Fibroblast of lung (primary cell): Measurements from ENCODE around the gene FILIP1L. TPM values are rescaled to one million over a fixed set of nuclear protein-coding genes. Genes with fewer than 3 reads are reported as not detected.

ENCODE experiments used
- DNase-seq, 2 donors: peaks; one replicate each; pipeline versions ENCODE4 v3.0.0 to v3.0.0-alpha.2; 2010; ENCODE audit warnings: low read depth in 2 of 2
- H2AFZ ChIP-seq: 2 replicates; pipeline ENCODE4 v1.5.1; 2012; ENCODE audit warnings: low read length, control low read depth, inconsistent platforms
- H3K27ac ChIP-seq: 2 replicates; pipeline ENCODE4 v1.5.1; 2011; ENCODE audit warnings: low read length, control low read depth; ENCODE audit not compliant: insufficient read depth
- H3K27me3 ChIP-seq: 2 replicates; pipeline ENCODE4 v1.5.1; 2011; ENCODE audit warnings: mild to moderate bottlenecking, low read length; ENCODE audit not compliant: control insufficient read depth, insufficient read depth
- H3K36me3 ChIP-seq: 2 replicates; pipeline ENCODE4 v1.5.1; 2011; ENCODE audit warnings: low read length; ENCODE audit not compliant: control insufficient read depth, insufficient read depth
- H3K4me1 ChIP-seq: 2 replicates; pipeline ENCODE4 v1.5.1; 2011; ENCODE audit warnings: low read length; ENCODE audit not compliant: control insufficient read depth, insufficient read depth; ENCODE audit errors: extremely low read depth
- H3K4me2 ChIP-seq: 2 replicates; pipeline ENCODE4 v1.5.1; 2011; ENCODE audit warnings: low read length, control low read depth; ENCODE audit not compliant: insufficient read depth; ENCODE audit errors: extremely low read depth
- H3K4me3 ChIP-seq, 4 experiments: fragments of 200-600 bp in 1 of 4; sonication (generic) in 1 of 4; replicated peaks in 1 of 4; 2 replicates each; pipeline ENCODE4 v1.5.1; 2011 to 2016; ENCODE audit warnings: low read length in 4 of 4, low read depth in 3 of 4, mild to moderate bottlenecking in 3 of 4, control low read depth in 2 of 4, inconsistent platforms in 1 of 4, mixed read lengths in 1 of 4; ENCODE audit not compliant: insufficient read depth in 1 of 4; ENCODE audit errors: control extremely low read depth in 1 of 4
- H3K79me2 ChIP-seq: 2 replicates; pipeline ENCODE4 v1.5.1; 2012; ENCODE audit warnings: mild to moderate bottlenecking, low read length, inconsistent platforms; ENCODE audit not compliant: control insufficient read depth, insufficient read depth
- H3K9ac ChIP-seq: 2 replicates; pipeline ENCODE4 v1.5.1; 2011; ENCODE audit warnings: mild to moderate bottlenecking, low read length, control low read depth; ENCODE audit not compliant: insufficient read depth
- H3K9me3 ChIP-seq: 2 replicates; pipeline ENCODE4 v1.5.1; 2012; ENCODE audit warnings: low read depth, low read length; ENCODE audit not compliant: control insufficient read depth, insufficient read depth
- H4K20me1 ChIP-seq: 2 replicates; pipeline ENCODE4 v1.5.1; 2011; ENCODE audit warnings: low read length; ENCODE audit not compliant: control insufficient read depth, insufficient read depth; ENCODE audit errors: extremely low read depth
- CTCF ChIP-seq, 2 donors: IDR thresholded peaks in 1 of 2; conservative IDR thresholded peaks in 1 of 2; 1 replicate in 1 of 2; 2 replicates in 1 of 2; pipeline ENCODE4 v1.5.1; 2011 to 2012; ENCODE audit warnings: low read length in 2 of 2, control low read depth in 1 of 2, inconsistent platforms in 1 of 2, low read depth in 1 of 2, mild to moderate bottlenecking in 1 of 2
- EZH2 ChIP-seq: IDR thresholded peaks from 2 replicates; pipeline ENCODE4 v1.5.1; 2012; ENCODE audit warnings: low read length, control low read depth, mild to moderate bottlenecking; ENCODE audit errors: missing control alignments
- polyA plus RNA-seq, 2 donors: library from polyadenylated mRNA; depleted of rRNA in 1 of 2; stranded (reverse) in 1 of 2; unstranded in 1 of 2; fragments of >200 nt; gene quantifications; 2 replicates each; pipeline ENCODE4 v1.2.1, GENCODE V29; 2011 to 2012; ENCODE audit warnings: missing spikeins in 1 of 2
- total RNA-seq: library from RNA; depleted of rRNA; stranded (reverse); fragments of >200 nt; gene quantifications from 2 replicates; pipeline ENCODE4 v1.2.1, GENCODE V29; 2014

FILIP1L gene
- total and polyA plus RNA-seq, 2 donors (not counting 1 experiment from before 2014, with no cell fraction given): 92.8 to 126 TPM

GRCh38 chr3:99918715-99919114, 195.6 kb downstream of the FILIP1L start:
- DNase-seq: peak; percentile 15 to 48
- H3K79me2 ChIP-seq: no peaks in the 10 kb centered on the region
- H3K4me3 ChIP-seq: no peak overlapping the region
- H2AFZ ChIP-seq: no peak overlapping the region
- H3K9ac ChIP-seq: no peak overlapping the region
- H3K9me3 ChIP-seq: no peaks in the 10 kb centered on the region
- H3K27me3 ChIP-seq: no peaks in the 10 kb centered on the region
- no peaks in the 10 kb centered on the region for H3K4me1 ChIP-seq
- no peak overlapping the region for H3K4me2 ChIP-seq
- no peak overlapping the region for H3K27ac ChIP-seq
- TF ChIP-seq EZH2 (no peak), CTCF (conservative IDR thresholded peaks at IDR 0.05 in 1 of 2, IDR thresholded peaks at IDR 0.05 in 1 of 2; ENCODE audit: low read depth in 1 of 2, low read length in 2 of 2) (no peak)
- H3K36me3 ChIP-seq: no peaks in the 10 kb centered on the region
- no peaks in the 10 kb centered on the region for H4K20me1 ChIP-seq

GRCh38 chr3:99915906-99916432, 198.3 kb downstream of the FILIP1L start:
- no peak for TF ChIP-seq CTCF (conservative IDR thresholded peaks at IDR 0.05 in 1 of 2, IDR thresholded peaks at IDR 0.05 in 1 of 2; ENCODE audit: low read depth in 1 of 2, low read length in 2 of 2)
- no peak for TF ChIP-seq EZH2
- no peak for DNase-seq
- Histone ChIP-seq H3K27ac (no peak overlapping the region), H3K4me3 (no peak overlapping the region), H4K20me1 (no peaks in the 10 kb centered on the region), H3K79me2 (no peaks in the 10 kb centered on the region), H3K4me2 (no peak overlapping the region), H3K36me3 (no peaks in the 10 kb centered on the region), H3K9ac (no peak overlapping the region), H3K4me1 (no peaks in the 10 kb centered on the region), H3K27me3 (no peaks in the 10 kb centered on the region), H2AFZ (no peak overlapping the region), H3K9me3 (no peaks in the 10 kb centered on the region)

- H2AFZ ChIP-seq: no peak overlapping the region
- no peaks in the 10 kb centered on the region for H3K4me1 ChIP-seq
- H3K4me2 ChIP-seq: no peak overlapping the region
- no peaks in the 10 kb centered on the region for H3K79me2 ChIP-seq
- no peaks in the 10 kb centered on the region for H3K27me3 ChIP-seq
- no peak overlapping the region for H3K27ac ChIP-seq
- TF ChIP-seq CTCF (conservative IDR thresholded peaks at IDR 0.05 in 1 of 2, IDR thresholded peaks at IDR 0.05 in 1 of 2; ENCODE audit: low read depth in 1 of 2, low read length in 2 of 2) (no peak), EZH2 (no peak)
- peak in 1 of 2 donors; percentile 59 for DNase-seq
- H3K9ac ChIP-seq: no peak overlapping the region
- H4K20me1 ChIP-seq: no peaks in the 10 kb centered on the region
- H3K9me3 ChIP-seq: no peaks in the 10 kb centered on the region
- H3K36me3 ChIP-seq: no peaks in the 10 kb centered on the region
- H3K4me3 ChIP-seq: no peak overlapping the region
These were observed 202.9 kb downstream of the FILIP1L start for GRCh38 chr3:99911433-99911832.
